WERI-Rb-1 (cell line): ENCODE results near the gene FUNDC1.

Experiments used
- DNase-seq: peaks from one replicate; pipeline ENCODE4 v3.0.0-alpha.2; 2020
- H3K27ac ChIP-seq: fragments of 250-450 bp; sonication (Bioruptor Pico); 2 replicates; pipeline ENCODE4 v1.5.1; 2020; ENCODE audit warnings: mild to moderate bottlenecking, moderate library complexity
- H3K27me3 ChIP-seq: fragments of 250-450 bp; sonication (Bioruptor Pico); 2 replicates; pipeline ENCODE4 v1.5.1; 2021; ENCODE audit warnings: mild to moderate bottlenecking, low read depth, moderate library complexity; ENCODE audit not compliant: insufficient read depth, severe bottlenecking
- H3K36me3 ChIP-seq: fragments of 250-450 bp; sonication (Bioruptor Pico); 2 replicates; pipeline ENCODE4 v1.5.1; 2020; ENCODE audit warnings: mild to moderate bottlenecking, moderate library complexity
- H3K4me3 ChIP-seq: 2 replicates; pipeline ENCODE4 v1.5.1; 2011; ENCODE audit warnings: low read depth, mild to moderate bottlenecking, control low read depth, low read length
- H3K9me3 ChIP-seq: fragments of 250-450 bp; sonication (Bioruptor Pico); 2 replicates; pipeline ENCODE4 v1.5.1; 2021; ENCODE audit warnings: mild to moderate bottlenecking, moderate library complexity; ENCODE audit not compliant: severe bottlenecking
- TF ChIP-seq, protein P1 (sequence below): IDR thresholded peaks from 2 replicates; pipeline ENCODE4 v1.5.1; 2011; ENCODE audit warnings: low read depth, mild to moderate bottlenecking, control low read depth, inconsistent platforms, low read length

Gene FUNDC1

GRCh38 chrX:44474410-44474809, 68.2 kb downstream of the FUNDC1 start:
- no peak for DNase-seq
- Histone ChIP-seq H3K9me3 (no peaks in the 10 kb centered on the region), H3K36me3 (no peaks in the 10 kb centered on the region), H3K4me3 (no peak overlapping the region), H3K27me3 (no peaks in the 10 kb centered on the region), H3K27ac (no peak overlapping the region)
- TF ChIP-seq, protein P1, sequence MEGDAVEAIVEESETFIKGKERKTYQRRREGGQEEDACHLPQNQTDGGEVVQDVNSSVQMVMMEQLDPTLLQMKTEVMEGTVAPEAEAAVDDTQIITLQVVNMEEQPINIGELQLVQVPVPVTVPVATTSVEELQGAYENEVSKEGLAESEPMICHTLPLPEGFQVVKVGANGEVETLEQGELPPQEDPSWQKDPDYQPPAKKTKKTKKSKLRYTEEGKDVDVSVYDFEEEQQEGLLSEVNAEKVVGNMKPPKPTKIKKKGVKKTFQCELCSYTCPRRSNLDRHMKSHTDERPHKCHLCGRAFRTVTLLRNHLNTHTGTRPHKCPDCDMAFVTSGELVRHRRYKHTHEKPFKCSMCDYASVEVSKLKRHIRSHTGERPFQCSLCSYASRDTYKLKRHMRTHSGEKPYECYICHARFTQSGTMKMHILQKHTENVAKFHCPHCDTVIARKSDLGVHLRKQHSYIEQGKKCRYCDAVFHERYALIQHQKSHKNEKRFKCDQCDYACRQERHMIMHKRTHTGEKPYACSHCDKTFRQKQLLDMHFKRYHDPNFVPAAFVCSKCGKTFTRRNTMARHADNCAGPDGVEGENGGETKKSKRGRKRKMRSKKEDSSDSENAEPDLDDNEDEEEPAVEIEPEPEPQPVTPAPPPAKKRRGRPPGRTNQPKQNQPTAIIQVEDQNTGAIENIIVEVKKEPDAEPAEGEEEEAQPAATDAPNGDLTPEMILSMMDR = no peak
